HepG2 (cell line): ENCODE data around the gene ARHGAP11B.

Experiments
- BRCA1 ChIP-seq: sonication (generic); formaldehyde crosslinking; IDR thresholded peaks from 2 replicates; pipeline ENCODE4 v1.4.0; 2020; ENCODE audit warnings: missing genetic modification reagents
- CBFB ChIP-seq: sonication (generic); formaldehyde crosslinking; IDR thresholded peaks from 2 replicates; pipeline ENCODE4 v1.4.0; 2020; ENCODE audit warnings: missing genetic modification reagents
- CEBPB ChIP-seq: IDR thresholded peaks from 2 replicates; pipeline ENCODE4 v1.6.1; 2011; ENCODE audit warnings: low read depth, low read length, improper control_type of control experiment, borderline replicate concordance
- SMAD1 ChIP-seq: sonication (generic); formaldehyde crosslinking; IDR thresholded peaks from 2 replicates; pipeline ENCODE4 v1.4.0; 2020; ENCODE audit warnings: missing genetic modification reagents, low read depth, mild to moderate bottlenecking, borderline replicate concordance
- SMARCE1 ChIP-seq: fragments of 450-650 bp; IDR thresholded peaks from 2 replicates; pipeline ENCODE4 v1.6.1; 2017; ENCODE audit warnings: borderline replicate concordance
- TCF12 ChIP-seq, 2 experiments: fragments of 450-650 bp in 1 of 2; sonication (generic) in 1 of 2; formaldehyde crosslinking in 1 of 2; IDR thresholded peaks; 2 replicates each; pipeline versions ENCODE4 v1.6.1 to v1.8.0; 2017 to 2022; ENCODE audit warnings: antibody characterized with exemption in 1 of 2, mild to moderate bottlenecking in 1 of 2, missing genetic modification reagents in 1 of 2, moderate library complexity in 1 of 2
- TRIM24 ChIP-seq: sonication (generic); formaldehyde crosslinking; IDR thresholded peaks from 2 replicates; pipeline ENCODE4 v1.8.0; 2022; ENCODE audit warnings: mild to moderate bottlenecking, missing genetic modification reagents
- ZNF24 ChIP-seq: fragments of 450-650 bp; IDR thresholded peaks from 2 replicates; pipeline ENCODE4 v1.6.1; 2017; ENCODE audit warnings: antibody characterized with exemption, mild to moderate bottlenecking
- ZNF563 ChIP-seq: sonication (generic); formaldehyde crosslinking; IDR thresholded peaks from 2 replicates; pipeline ENCODE4 v1.8.0; 2022; ENCODE audit warnings: mild to moderate bottlenecking, moderate library complexity, missing genetic modification reagents
- TF ChIP-seq, protein P1 (sequence below): sonication (generic); formaldehyde crosslinking; IDR thresholded peaks from 2 replicates; pipeline ENCODE4 v1.8.1; 2023; ENCODE audit warnings: mild to moderate bottlenecking, missing genetic modification reagents
- TF ChIP-seq, protein P2 (sequence below): sonication (generic); formaldehyde crosslinking; IDR thresholded peaks from 2 replicates; pipeline ENCODE4 v1.5.0; 2020; ENCODE audit warnings: mild to moderate bottlenecking, missing genetic modification reagents, moderate library complexity
- TF ChIP-seq, protein P3 (sequence below): sonication (generic); formaldehyde crosslinking; IDR thresholded peaks from 2 replicates; pipeline ENCODE4 v1.5.0; 2020; ENCODE audit warnings: missing genetic modification reagents, mild to moderate bottlenecking, borderline replicate concordance
- TF ChIP-seq, protein P4 (sequence below): sonication (generic); formaldehyde crosslinking; conservative IDR thresholded peaks from 2 replicates; pipeline ENCODE4 v1.4.0; 2020; ENCODE audit warnings: missing genetic modification reagents
- TF ChIP-seq, protein P5 (sequence below): IDR thresholded peaks from 2 replicates; pipeline ENCODE4 v1.6.1; 2016

DNA sequence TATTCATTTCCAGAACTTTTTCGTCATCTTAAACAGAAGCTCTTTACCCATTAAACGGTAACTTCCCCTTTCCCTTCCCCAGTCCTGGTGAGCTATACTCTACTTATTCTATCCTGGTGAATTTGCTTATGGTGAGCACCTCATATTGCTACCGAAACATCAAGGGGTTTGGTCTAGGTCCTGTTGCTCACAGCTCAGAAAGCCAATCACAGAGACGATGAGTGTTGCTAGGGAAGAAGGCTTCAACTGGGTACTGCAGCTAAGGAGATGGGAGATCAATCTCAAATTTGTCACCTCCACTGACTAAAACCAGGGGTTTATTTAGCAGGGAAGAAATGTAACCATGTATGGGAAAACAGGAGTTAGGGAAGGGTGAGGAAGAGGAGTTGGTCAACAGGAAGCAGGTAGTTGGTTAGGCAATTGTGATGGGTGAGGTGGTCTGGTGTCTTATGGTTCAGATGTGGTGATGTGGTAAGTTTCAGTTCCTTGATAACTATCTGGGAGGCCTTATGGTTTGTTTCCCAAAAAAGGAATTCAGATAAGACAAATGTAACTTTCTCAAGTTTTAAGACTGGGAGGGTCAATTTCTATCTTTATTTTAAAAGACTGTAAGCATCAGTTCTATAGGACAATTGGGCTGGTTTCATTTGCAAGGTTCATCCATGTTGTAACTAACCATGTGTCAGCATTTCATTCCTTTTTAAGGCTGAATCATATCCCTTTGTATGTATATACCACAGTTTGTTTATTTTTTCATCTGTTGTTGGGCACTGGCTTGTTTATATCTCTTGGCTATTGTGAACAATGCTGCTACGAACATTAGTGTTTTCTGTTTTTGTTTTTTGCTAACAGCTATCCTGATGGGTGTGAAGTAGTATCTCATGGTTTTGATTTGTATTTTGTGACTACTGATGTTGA, 24.3 kb downstream of the ARHGAP11B start:
- TF ChIP-seq CEBPB (no peak), TCF12 (IDR thresholded peaks at IDR 0.05) (no peak), TCF12 (CRISPR knock-in tag; IDR thresholded peaks at IDR 0.05) (no peak), SMARCE1 (no peak), ZNF24 (no peak), TRIM24 (CRISPR knock-in tag) (no peak), BRCA1 (CRISPR knock-in tag) (no peak), CBFB (CRISPR knock-in tag) (no peak), ZNF563 (CRISPR knock-in tag) (no peak), SMAD1 (CRISPR knock-in tag) (no peak)
- TF ChIP-seq, protein P1, sequence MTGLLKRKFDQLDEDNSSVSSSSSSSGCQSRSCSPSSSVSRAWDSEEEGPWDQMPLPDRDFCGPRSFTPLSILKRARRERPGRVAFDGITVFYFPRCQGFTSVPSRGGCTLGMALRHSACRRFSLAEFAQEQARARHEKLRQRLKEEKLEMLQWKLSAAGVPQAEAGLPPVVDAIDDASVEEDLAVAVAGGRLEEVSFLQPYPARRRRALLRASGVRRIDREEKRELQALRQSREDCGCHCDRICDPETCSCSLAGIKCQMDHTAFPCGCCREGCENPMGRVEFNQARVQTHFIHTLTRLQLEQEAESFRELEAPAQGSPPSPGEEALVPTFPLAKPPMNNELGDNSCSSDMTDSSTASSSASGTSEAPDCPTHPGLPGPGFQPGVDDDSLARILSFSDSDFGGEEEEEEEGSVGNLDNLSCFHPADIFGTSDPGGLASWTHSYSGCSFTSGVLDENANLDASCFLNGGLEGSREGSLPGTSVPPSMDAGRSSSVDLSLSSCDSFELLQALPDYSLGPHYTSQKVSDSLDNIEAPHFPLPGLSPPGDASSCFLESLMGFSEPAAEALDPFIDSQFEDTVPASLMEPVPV: no peak
- TF ChIP-seq, protein P2, sequence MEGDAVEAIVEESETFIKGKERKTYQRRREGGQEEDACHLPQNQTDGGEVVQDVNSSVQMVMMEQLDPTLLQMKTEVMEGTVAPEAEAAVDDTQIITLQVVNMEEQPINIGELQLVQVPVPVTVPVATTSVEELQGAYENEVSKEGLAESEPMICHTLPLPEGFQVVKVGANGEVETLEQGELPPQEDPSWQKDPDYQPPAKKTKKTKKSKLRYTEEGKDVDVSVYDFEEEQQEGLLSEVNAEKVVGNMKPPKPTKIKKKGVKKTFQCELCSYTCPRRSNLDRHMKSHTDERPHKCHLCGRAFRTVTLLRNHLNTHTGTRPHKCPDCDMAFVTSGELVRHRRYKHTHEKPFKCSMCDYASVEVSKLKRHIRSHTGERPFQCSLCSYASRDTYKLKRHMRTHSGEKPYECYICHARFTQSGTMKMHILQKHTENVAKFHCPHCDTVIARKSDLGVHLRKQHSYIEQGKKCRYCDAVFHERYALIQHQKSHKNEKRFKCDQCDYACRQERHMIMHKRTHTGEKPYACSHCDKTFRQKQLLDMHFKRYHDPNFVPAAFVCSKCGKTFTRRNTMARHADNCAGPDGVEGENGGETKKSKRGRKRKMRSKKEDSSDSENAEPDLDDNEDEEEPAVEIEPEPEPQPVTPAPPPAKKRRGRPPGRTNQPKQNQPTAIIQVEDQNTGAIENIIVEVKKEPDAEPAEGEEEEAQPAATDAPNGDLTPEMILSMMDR (CRISPR knock-in tag): no peak
- TF ChIP-seq, protein P3, sequence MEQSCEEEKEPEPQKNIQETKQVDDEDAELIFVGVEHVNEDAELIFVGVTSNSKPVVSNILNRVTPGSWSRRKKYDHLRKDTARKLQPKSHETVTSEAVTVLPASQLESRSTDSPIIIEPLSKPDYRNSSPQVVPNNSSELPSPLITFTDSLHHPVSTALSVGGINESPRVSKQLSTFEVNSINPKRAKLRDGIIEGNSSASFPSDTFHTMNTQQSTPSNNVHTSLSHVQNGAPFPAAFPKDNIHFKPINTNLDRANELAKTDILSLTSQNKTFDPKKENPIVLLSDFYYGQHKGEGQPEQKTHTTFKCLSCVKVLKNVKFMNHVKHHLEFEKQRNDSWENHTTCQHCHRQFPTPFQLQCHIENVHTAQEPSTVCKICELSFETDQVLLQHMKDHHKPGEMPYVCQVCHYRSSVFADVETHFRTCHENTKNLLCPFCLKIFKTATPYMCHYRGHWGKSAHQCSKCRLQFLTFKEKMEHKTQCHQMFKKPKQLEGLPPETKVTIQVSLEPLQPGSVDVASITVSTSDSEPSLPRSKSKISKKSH (CRISPR knock-in tag): no peak
- TF ChIP-seq, protein P4, sequence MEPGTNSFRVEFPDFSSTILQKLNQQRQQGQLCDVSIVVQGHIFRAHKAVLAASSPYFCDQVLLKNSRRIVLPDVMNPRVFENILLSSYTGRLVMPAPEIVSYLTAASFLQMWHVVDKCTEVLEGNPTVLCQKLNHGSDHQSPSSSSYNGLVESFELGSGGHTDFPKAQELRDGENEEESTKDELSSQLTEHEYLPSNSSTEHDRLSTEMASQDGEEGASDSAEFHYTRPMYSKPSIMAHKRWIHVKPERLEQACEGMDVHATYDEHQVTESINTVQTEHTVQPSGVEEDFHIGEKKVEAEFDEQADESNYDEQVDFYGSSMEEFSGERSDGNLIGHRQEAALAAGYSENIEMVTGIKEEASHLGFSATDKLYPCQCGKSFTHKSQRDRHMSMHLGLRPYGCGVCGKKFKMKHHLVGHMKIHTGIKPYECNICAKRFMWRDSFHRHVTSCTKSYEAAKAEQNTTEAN (CRISPR knock-in tag): no peak
- TF ChIP-seq, protein P5, sequence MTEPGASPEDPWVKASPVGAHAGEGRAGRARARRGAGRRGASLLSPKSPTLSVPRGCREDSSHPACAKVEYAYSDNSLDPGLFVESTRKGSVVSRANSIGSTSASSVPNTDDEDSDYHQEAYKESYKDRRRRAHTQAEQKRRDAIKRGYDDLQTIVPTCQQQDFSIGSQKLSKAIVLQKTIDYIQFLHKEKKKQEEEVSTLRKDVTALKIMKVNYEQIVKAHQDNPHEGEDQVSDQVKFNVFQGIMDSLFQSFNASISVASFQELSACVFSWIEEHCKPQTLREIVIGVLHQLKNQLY (CRISPR knock-in tag): no peak
